B cell (primary cell): Measurements from ENCODE around the gene TUBA3E. TPM values are rescaled to one million over a fixed set of nuclear protein-coding genes. Genes with fewer than 3 reads are reported as not detected.
"Not testable (repeated sequence)": the region's sequence is repeated elsewhere in the genome, so short reads cannot be mapped to it uniquely, and the experiment has no call there.

Source experiments
- ATAC-seq: fragments of 200-7000 bp; cut with Tn5 transposase; one replicate; pipeline ENCODE4 v1.10.0; 2021; ENCODE audit warnings: low read depth, mild to moderate bottlenecking, moderate number of reproducible peaks, moderate library complexity
- CTCF ChIA-PET: fragments of 350-600 bp; sonication (Branson Sonifier 250); formaldehyde crosslinking; loops from one replicate; lab custom pipeline; 2021; ENCODE audit warnings: antibody characterized with exemption, inconsistent platforms; lab: Charles Lee
- POLR2A ChIA-PET: fragments of 350-600 bp; sonication (Branson Sonifier 250); formaldehyde crosslinking; loops from one replicate; lab custom pipeline; 2021; ENCODE audit warnings: antibody characterized with exemption; lab: Charles Lee
- DNase-seq: peaks from one replicate; pipeline ENCODE4 v3.0.0; 2013
- H2AFZ ChIP-seq: 2 replicates; pipeline ENCODE4 v1.6.1; 2012; ENCODE audit warnings: mild to moderate bottlenecking, low read depth, low read length; ENCODE audit not compliant: insufficient read depth, poor library complexity, severe bottlenecking
- H3K27ac ChIP-seq, 2 donors: 1 replicate in 1 of 2; 2 replicates in 1 of 2; pipeline ENCODE4 v1.5.1; 2012 to 2013; ENCODE audit warnings: low read length in 2 of 2, mild to moderate bottlenecking in 2 of 2, moderate library complexity in 1 of 2
- H3K27me3 ChIP-seq, 4 experiments: fragments of 200-600 bp in 1 of 4; sonication (generic) in 1 of 4; replicated peaks in 1 of 4; 1 replicate in 2 of 4; 2 replicates in 2 of 4; pipeline versions ENCODE4 v1.6.1 to v1.7.0; 2013 to 2016; ENCODE audit warnings: low read length in 3 of 4, mild to moderate bottlenecking in 2 of 4, mixed read lengths in 1 of 4, moderate library complexity in 1 of 4; ENCODE audit not compliant: insufficient read depth in 4 of 4, control insufficient read depth in 3 of 4; ENCODE audit errors: control extremely low read depth in 1 of 4
- H3K36me3 ChIP-seq, 2 experiments: replicated peaks in 1 of 2; 1 replicate in 1 of 2; 2 replicates in 1 of 2; pipeline versions ENCODE4 v1.6.1 to v1.7.1; 2013; ENCODE audit warnings: low read length in 1 of 2; ENCODE audit not compliant: insufficient read depth in 2 of 2, control insufficient read depth in 1 of 2; ENCODE audit errors: control extremely low read depth in 1 of 2, extremely low read depth in 1 of 2
- H3K4me1 ChIP-seq, 2 donors: fragments of 200-600 bp in 1 of 2; sonication (generic) in 1 of 2; 1 replicate in 1 of 2; 2 replicates in 1 of 2; pipeline versions ENCODE4 v1.5.1 to v1.6.1; 2013 to 2017; ENCODE audit warnings: low read length in 2 of 2; ENCODE audit not compliant: control insufficient read depth in 2 of 2, insufficient read depth in 2 of 2
- H3K4me2 ChIP-seq: replicated peaks from 2 replicates; pipeline ENCODE3; 2012; ENCODE audit warnings: mild to moderate bottlenecking, low read depth, low read length; ENCODE audit not compliant: poor library complexity, severe bottlenecking
- H3K4me3 ChIP-seq, 5 experiments: fragments of 200-600 bp in 1 of 5; sonication (generic) in 1 of 5; 1 replicate in 3 of 5; 2 replicates in 2 of 5; pipeline versions ENCODE4 v1.5.1 to v1.7.0; 2011 to 2016; ENCODE audit warnings: low read length in 4 of 5, mild to moderate bottlenecking in 4 of 5, low read depth in 2 of 5, control low read depth in 1 of 5, moderate library complexity in 1 of 5; ENCODE audit not compliant: insufficient read depth in 1 of 5; ENCODE audit errors: control extremely low read depth in 1 of 5, extremely low read depth in 1 of 5
- H3K79me2 ChIP-seq: fragments of 200-600 bp; sonication (generic); one replicate; pipeline ENCODE4 v1.6.0; 2016; ENCODE audit warnings: low read length; ENCODE audit not compliant: control insufficient read depth, insufficient read depth
- H3K9ac ChIP-seq: fragments of 200-600 bp; sonication (generic); 2 replicates; pipeline ENCODE4 v1.6.1; 2017; ENCODE audit warnings: mild to moderate bottlenecking, low read length, moderate library complexity
- H3K9me3 ChIP-seq, 3 donors: one replicate each; pipeline versions ENCODE4 v1.6.1 to v1.7.1; 2013; ENCODE audit warnings: low read length in 2 of 3; ENCODE audit not compliant: control insufficient read depth in 2 of 3, insufficient read depth in 1 of 3; ENCODE audit errors: control extremely low read depth in 1 of 3
- H4K20me1 ChIP-seq: 2 replicates; pipeline ENCODE4 v1.6.0; 2012; ENCODE audit warnings: mild to moderate bottlenecking, low read length; ENCODE audit not compliant: insufficient read depth, control insufficient read depth, poor library complexity, severe bottlenecking
- H3K27ac Mint-ChIP-seq: one replicate; pipeline ENCODE4 v1.8.0; 2021; ENCODE audit warnings: mixed read lengths
- H3K27me3 Mint-ChIP-seq: one replicate; pipeline ENCODE4 v1.8.0; 2021; ENCODE audit warnings: mixed read lengths
- H3K4me1 Mint-ChIP-seq: one replicate; pipeline ENCODE4 v1.8.0; 2021; ENCODE audit warnings: mixed read lengths
- H3K4me3 Mint-ChIP-seq: one replicate; pipeline ENCODE4 v1.8.0; 2021; ENCODE audit warnings: mixed read lengths
- H3K9me3 Mint-ChIP-seq: one replicate; pipeline ENCODE4 v1.8.0; 2022; ENCODE audit warnings: mixed read lengths; ENCODE audit not compliant: insufficient read depth
- CTCF ChIP-seq: fragments of 200-600 bp; IDR thresholded peaks from one replicate; pipeline ENCODE4 v1.8.0; 2022; ENCODE audit warnings: antibody characterized with exemption, mild to moderate bottlenecking
- WGBS: methylation state at CpG from one replicate; pipeline ENCODE4 v1.1.5; 2013; ENCODE audit warnings: missing lambda C conversion rate; ENCODE audit not compliant: insufficient coverage; 5-methylcytosine and 5-hydroxymethylcytosine counted together
- intact Hi-C: fragments of 100-400 bp; cut with micrococcal nuclease; formaldehyde crosslinking; loops from one replicate; pipeline ENCODE4 v1.10.0; 2022
- polyA plus RNA-seq: library from polyadenylated mRNA; depleted of rRNA; stranded (reverse); fragments of >200 nt; gene quantifications from 2 replicates; pipeline ENCODE4 v1.2.3, GENCODE V29; 2012
- total RNA-seq, 2 donors: library from RNA; stranded (reverse); fragments of 120-200 nt in 1 of 2; gene quantifications; 1 replicate in 1 of 2; 2 replicates in 1 of 2; pipeline versions ENCODE4 v1.2.3 to v1.2.4, GENCODE V29; 2013 to 2022

Gene TUBA3E
- total and polyA plus RNA-seq, 2 donors (not counting 1 experiment from before 2014, with no cell fraction given) = not detected

- peaks cover 14 to 21% of the 10 kb centered on the region in 2 donors for H3K4me1 ChIP-seq
- H2AFZ ChIP-seq = peak within 1 kb of the TSS; percentile 80
- TF ChIP-seq CTCF = peak; percentile 89
- not testable (repeated sequence) for H3K9me3 ChIP-seq, H3K36me3 ChIP-seq, H3K9me3 Mint-ChIP-seq, H3K27me3 ChIP-seq, H3K27me3 Mint-ChIP-seq
- peaks cover 24% of the 10 kb centered on the region for H3K4me1 Mint-ChIP-seq
- H3K4me2 ChIP-seq = peak within 1 kb of the TSS; percentile 86
- peaks cover 62% of the 10 kb centered on the region for H3K79me2 ChIP-seq
- H4K20me1 ChIP-seq = peaks cover 16% of the 10 kb centered on the region
- CTCF ChIA-PET = interaction anchor here (1.3 to 3.6 kb wide), 4 partner anchors 23 to 160 kb away, joined by 3 to 21 read pairs (median 12); partner anchors contain the start of gene IMP4
- H3K27ac Mint-ChIP-seq = peak within 1 kb of the TSS; percentile 97
- peak within 1 kb of the TSS; percentile 92 for H3K4me3 Mint-ChIP-seq
- peak within 1 kb of the TSS; percentile 38 to 90 (median 80) for H3K4me3 ChIP-seq
- peak within 1 kb of the TSS; percentile 78 for H3K9ac ChIP-seq
- POLR2A ChIA-PET = interaction anchor here (1.4 to 2.7 kb wide), 2 partner anchors 24 to 160 kb away, joined by 10 to 32 read pairs; partner anchors contain the start of gene IMP4
- peak; percentile 81 for ATAC-seq
- intact Hi-C loops = loop anchor here (1.0 to 10.0 kb wide), 5 partner anchors 24 to 1867 kb away; partner anchors contain the start of genes HS6ST1, IMP4 and MZT2A
- peak within 1 kb of the TSS; percentile 85 to 91 for H3K27ac ChIP-seq
- under 1% methylated on average over 68 of the region's 86 CpGs for WGBS
- peak; percentile 92 for DNase-seq
Observed at GRCh38 chr2:130181880-130182682, 16.2 kb downstream of the TUBA3E start, which contains the start of gene MZT2B. Gene MZT2B (plus strand): TSS chr2:130182262. CDS start chr2:130182283, 21 bp downstream.
